Fibroblast of mammary gland (primary cell): ENCODE measurements around the gene PTPRM.
A peak's percentile ranks its signal among the peaks of the same experiment; 100 is the strongest.

ENCODE experiments used
- DNase-seq: peaks from one replicate; pipeline ENCODE4 v3.0.0-alpha.2; 2010; ENCODE audit warnings: low read depth
- H3K4me3 ChIP-seq: 2 replicates; pipeline ENCODE4 v1.5.1; 2011; ENCODE audit warnings: low read depth, mild to moderate bottlenecking, low read length, moderate library complexity; ENCODE audit not compliant: control insufficient read depth
- TF ChIP-seq, protein P1 (sequence below): conservative IDR thresholded peaks from 2 replicates; pipeline ENCODE4 v1.5.1; 2011; ENCODE audit warnings: low read depth, low read length, inconsistent platforms; ENCODE audit not compliant: control insufficient read depth, insufficient read depth

PTPRM gene

DNA sequence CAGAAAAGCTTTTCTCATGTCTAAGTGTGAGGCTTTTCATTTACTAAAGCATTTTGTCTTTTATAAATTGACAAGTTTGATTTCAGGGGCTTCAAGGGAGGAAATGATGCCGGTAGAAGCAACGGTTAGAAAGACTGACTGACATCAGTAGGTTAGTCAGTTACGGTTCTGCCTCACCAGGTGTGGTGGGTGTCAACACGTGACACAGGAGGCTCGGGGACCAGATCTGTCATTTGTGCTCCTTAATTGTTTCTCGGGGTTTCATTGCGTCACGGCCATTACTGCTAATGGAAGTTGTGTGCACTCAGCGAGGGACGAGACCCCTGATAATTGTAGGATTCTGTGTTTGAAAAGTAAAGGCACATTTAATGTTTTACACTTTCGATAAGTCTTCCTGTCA, 18.9 kb upstream of the PTPRM start:
- no peak for DNase-seq
- H3K4me3 ChIP-seq = no peak overlapping the region
- TF ChIP-seq, protein P1, sequence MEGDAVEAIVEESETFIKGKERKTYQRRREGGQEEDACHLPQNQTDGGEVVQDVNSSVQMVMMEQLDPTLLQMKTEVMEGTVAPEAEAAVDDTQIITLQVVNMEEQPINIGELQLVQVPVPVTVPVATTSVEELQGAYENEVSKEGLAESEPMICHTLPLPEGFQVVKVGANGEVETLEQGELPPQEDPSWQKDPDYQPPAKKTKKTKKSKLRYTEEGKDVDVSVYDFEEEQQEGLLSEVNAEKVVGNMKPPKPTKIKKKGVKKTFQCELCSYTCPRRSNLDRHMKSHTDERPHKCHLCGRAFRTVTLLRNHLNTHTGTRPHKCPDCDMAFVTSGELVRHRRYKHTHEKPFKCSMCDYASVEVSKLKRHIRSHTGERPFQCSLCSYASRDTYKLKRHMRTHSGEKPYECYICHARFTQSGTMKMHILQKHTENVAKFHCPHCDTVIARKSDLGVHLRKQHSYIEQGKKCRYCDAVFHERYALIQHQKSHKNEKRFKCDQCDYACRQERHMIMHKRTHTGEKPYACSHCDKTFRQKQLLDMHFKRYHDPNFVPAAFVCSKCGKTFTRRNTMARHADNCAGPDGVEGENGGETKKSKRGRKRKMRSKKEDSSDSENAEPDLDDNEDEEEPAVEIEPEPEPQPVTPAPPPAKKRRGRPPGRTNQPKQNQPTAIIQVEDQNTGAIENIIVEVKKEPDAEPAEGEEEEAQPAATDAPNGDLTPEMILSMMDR = no peak

DNA sequence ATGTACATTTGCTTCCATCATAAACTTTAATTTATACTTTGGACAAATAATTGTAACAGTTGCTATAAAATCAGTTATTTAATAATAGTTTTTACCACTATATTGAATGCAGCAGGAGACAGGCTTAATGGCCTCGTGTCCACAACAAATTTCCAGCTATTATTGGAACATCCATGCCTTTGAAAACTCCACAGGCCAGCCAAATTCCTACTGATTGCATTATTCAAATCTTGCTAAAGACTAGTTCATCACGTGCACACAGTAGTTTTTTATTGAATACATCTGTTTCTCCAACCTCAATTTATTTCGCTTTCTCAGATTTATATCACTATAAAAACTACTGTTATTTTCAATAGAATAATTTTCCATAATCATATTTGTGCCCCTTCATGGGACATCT, 18.4 kb upstream of the PTPRM start:
- no peak overlapping the region for H3K4me3 ChIP-seq
- TF ChIP-seq, protein P1 = no peak
- peak; percentile 34 for DNase-seq

DNA sequence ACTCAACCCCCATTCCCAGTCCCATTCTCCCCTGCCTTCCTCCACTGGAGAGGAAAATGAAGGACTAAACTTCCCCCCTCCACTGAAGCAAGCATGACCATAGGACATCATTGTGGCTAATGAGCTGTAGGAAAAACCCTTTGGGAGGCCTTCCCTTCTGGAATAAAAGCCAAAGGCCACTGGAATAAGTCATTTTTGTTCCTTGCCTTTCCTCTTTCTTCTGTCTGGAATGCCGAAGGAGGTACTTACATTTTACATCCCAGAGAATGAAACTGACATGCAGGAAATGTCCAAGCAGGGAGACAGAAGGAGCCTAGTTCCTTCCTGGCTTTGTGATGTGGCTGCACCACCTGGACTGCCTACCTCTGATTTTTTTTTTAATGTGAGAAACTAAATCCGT, 9.1 kb upstream of the PTPRM start:
- no peak overlapping the region for H3K4me3 ChIP-seq
- TF ChIP-seq, protein P1 = no peak
- DNase-seq = no peak

DNA sequence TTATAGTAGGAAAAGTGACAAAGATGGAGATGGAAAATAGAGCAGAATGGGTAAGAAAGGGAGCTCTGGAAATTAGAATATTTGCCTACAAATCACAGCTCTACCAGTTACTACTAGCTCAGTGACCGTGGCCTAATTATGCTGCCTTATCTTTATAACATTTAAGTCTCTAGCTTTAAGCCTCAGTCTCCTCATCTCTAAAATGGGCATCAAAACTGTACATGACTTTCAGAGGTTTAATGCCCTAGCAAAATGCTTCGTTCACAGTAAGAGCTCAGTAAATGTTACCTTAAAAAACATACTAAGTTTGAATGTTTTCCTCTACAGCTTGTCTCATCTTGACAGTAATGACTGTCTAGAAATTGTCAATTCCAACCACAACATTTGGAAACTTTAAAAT, 8.3 kb upstream of the PTPRM start:
- H3K4me3 ChIP-seq = no peak overlapping the region
- TF ChIP-seq, protein P1 = no peak
- DNase-seq = no peak

DNA sequence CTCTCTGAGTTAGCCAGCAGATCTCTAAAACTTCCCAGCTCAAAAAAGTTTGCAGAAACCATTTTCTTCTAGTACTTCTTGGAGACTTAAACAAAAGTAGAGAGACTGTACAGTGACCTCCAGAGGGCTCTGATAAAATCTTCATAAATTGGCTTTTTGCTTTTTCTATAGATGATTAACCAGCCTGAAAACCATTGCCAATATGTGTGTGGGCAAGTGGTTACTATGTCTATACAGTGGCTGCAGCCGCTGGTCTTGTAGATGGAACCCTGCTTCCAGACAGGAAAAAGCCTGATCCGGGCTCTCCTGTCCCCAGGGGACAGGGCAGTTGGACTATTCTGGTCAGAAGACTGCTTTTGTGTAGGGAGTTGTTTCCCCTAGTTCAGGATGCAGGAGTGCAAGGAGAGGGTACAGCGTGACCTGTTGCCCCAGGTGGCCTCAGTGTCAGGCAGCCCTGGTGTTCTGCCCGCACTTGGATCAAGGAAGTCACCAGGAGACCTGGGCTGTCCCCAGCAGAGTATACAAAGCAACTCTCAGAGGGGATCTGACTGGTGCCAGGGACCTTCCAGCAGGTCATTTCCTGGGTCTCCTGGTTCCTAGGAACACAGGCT, 7.3 kb upstream of the PTPRM start:
- TF ChIP-seq, protein P1 = no peak
- DNase-seq = no peak
- H3K4me3 ChIP-seq = no peak overlapping the region

DNA sequence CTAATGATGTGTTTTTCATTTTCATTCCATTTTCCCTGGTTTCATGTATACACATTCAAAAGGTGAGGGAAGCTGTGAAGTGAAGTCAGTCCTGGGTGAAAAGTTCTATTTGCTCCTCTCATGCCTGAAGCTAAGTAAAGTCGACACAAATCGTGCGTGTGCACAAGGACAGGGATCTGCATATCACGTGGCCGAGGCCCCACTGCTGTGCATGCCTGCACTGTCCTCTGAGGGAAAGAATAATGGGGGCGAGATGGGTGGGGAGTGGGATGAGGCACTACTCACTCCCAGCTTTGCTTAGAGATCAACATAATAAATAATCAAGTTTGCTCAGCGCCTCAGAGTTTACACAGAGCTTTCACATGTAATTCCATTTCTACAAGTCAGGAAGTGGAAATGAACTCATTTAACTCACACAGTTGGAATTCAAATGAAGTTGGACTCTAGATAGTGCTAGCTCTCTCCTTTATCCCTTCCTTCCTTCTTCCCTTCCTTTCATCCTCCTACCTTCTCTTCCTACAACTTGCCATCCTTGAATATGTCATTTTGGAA, 5.1 kb upstream of the PTPRM start:
- DNase-seq = no peak
- TF ChIP-seq, protein P1 = no peak

DNA sequence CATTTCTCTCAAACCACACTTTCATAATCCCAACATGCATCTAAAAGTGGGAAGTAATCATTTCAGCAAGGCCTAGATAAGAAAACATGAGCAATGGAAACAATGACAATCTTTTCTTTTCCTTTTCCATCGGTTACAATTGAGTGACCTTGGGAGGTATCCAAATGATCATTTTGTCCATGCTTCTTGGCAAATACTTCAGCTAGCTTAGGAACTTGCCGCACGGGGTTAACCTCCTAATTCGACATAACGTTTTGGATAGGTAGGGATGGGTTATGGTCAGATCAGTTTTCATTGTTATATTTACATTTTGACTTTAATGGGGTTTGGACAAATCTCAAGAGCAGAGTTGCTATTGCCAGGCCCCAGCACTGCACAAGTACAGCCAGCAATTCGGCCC, 4.6 kb upstream of the PTPRM start:
- TF ChIP-seq, protein P1 = no peak
- no peak overlapping the region for H3K4me3 ChIP-seq
- DNase-seq = no peak

More for the DNA sequence above, 5.1 kb upstream of the PTPRM start:
- no peak overlapping the region for H3K4me3 ChIP-seq
